GM18873 (cell line): ENCODE results near the gene PRRT1.

Source experiments
- ATAC-seq: cut with Tn5 transposase; IDR thresholded peaks from one replicate; pipeline ENCODE4 v1.9.1; 2021; ENCODE audit warnings: mild to moderate bottlenecking, moderate library complexity, moderate number of reproducible peaks; ENCODE audit not compliant: unreplicated experiment, low FRiP score

PRRT1 gene

DNA sequence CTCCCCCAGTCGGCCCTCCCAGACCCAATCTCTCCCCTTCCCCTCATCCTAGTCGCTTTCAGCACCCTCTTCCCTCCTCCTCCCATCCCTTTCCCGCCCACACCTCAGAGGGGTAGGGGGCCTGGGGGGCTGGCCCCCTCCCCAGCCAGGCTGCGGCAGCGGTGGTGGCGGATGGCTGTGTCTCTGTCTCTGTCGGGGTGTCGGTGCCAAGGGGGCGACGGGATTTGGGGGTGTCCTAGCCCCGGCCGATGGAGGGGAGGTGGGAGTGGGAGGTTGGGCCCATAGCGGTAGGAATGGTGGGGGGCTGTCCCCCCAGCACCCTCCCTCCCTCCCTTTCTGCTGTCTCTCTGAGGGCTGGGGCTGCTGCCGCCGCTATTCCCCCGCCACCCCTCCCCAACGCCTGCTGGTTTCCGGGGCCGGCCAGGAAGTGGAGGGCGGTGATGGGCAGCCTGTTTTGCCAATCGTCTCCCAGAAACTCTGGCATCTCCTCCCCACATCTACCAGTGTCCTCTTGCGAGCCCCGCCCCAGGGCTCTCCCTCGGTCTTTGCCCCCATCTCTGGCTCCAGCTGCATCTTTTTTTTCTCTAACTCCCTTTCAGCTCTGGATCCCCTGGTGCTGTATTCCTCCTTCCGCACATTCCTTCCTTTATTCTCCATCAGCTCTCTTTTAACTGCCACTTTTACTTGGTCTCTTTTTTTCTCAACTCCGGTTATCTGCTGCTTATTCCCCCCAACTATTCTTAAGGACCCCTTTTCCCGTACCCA is 24.2 kb upstream of the PRRT1 start, which contains the start of gene AGPAT1:
Gene AGPAT1, minus strand, starts transcription at position 374 of the 765 bp plus-strand sequence. CDS start 4,588 bp downstream, outside the sequence.
- ATAC-seq, result peak; percentile 29

DNA sequence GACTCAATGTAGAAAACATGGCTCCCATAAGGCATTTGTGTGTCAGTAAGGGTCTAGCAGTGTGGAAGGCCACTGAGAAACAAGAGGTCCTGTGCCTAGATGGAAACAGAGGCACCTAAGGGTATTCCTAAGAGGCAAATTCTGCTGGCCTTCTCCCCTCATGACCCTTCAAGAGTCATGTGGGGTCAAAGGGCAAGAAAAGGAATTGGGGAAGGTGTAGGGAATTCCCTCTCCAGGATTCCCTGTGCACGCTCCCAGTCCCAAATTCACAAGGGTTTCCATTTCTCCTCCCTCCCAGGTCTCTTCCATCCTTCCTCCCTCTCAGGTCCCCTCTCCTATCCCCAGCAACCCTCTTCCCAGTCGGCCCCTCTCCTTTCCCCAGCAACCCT is 23.6 kb upstream of the PRRT1 start:
- no peak for ATAC-seq

DNA sequence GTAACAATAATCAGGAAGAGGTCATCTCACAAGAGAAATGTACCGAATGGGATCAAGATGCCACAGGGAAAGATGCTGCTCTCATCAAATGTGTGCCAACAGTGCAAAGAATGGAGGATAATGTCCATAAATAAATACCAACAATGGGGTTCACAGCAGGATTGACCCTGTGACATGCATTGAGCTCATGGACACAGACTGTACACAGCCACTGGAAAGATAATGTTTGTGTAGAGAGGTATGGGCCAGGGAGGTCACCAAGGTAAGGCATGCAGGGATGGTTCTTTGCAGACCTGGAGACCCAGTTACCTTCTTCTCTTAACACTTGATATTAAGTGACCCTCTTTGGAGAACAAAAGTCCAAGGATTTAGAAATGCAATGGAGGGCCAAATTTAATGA is 22.7 kb upstream of the PRRT1 start:
- ATAC-seq, result no peak

DNA sequence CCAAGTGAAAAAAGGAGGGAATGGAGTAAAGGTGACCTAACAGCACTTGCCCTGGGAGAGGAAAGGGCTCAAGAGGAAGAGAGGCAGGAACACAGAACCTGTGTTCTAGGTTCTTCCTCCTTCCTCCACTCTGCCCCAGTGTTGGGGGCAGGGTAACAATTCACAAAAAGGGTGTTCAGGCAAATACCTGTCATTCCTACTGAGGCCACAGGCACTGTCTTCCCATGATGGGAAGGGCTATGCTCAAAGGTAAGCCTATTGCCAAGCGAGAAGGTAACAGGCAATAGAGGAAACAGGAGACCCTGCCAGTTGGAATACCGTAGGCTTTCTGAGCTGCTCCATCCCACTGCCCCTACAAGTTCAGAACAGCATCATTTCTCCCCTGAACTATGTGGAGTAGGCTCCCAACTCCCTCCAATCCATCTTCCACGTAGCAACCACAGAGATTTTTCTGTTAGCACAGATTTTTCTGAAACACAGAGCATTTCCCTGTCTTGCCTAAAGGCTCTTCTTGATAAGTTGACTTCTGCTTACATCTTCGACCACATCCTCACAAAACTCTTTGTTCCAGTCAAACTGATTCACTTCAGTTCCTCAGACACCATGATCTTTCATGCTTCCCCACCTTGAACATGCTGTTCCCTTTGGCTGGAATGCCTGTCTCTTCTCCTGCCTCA is 21.4 kb upstream of the PRRT1 start:
- ATAC-seq, result no peak

GRCh38 chr6:32171234-32171633 is 19.5 kb upstream of the PRRT1 start:
- ATAC-seq, result no peak

GRCh38 chr6:32170294-32170693 is 18.6 kb upstream of the PRRT1 start:
- ATAC-seq, result no peak

GRCh38 chr6:32168807-32169591 is 17.3 kb upstream of the PRRT1 start:
- ATAC-seq, result no peak

GRCh38 chr6:32168350-32168749 is 16.6 kb upstream of the PRRT1 start:
- no peak for ATAC-seq

DNA sequence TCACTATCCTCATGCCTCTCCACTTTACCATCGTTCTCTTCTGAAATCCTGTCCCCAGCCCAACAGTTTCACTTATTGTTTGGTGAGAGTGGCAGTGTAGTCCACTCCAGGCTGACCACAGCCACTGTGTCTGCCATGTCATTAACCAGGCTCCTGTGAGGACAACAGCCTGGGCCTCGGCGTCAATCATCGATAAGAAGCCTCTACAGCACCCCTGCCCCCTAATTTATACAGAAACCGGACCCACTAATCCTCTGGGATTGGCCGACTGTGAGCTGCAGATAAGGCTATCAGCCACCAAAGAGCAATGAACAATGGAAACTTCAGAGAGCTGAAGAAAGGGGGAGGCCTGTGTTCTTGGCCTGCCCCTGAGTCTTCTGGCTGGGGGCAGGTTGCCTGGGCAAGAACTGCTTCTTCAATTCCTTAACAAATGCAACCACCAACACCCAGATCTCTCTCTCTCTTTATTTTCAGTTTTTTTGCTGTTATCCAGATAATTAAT is 16.1 kb upstream of the PRRT1 start:
- ATAC-seq, result no peak

DNA sequence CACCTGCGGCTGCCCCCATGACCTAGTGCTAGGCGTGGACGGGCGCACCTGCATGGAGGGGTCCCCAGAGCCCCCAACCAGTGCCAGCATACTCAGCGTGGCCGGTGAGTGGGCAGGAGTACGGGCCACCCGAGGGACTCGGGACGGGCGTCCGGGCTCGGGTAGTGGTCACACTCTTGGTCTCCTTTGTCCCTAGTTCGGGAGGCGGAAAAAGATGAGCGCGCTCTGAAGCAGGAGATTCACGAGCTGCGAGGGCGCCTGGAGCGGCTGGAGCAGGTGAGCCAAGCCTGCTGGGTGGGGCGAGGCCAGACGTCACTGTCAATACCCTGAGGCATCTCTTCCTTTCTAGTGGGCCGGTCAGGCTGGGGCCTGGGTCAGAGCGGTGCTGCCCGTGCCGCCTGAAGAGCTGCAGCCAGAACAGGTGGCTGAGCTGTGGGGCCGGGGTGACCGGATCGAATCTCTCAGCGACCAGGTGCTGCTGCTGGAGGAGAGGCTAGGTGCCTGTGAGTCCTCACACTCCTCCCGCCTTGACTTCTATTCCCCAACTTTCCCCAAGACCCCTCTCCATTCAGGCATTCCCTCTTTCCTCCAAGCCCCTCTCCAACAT is 15.5 kb upstream of the PRRT1 start:
- ATAC-seq, result no peak

DNA sequence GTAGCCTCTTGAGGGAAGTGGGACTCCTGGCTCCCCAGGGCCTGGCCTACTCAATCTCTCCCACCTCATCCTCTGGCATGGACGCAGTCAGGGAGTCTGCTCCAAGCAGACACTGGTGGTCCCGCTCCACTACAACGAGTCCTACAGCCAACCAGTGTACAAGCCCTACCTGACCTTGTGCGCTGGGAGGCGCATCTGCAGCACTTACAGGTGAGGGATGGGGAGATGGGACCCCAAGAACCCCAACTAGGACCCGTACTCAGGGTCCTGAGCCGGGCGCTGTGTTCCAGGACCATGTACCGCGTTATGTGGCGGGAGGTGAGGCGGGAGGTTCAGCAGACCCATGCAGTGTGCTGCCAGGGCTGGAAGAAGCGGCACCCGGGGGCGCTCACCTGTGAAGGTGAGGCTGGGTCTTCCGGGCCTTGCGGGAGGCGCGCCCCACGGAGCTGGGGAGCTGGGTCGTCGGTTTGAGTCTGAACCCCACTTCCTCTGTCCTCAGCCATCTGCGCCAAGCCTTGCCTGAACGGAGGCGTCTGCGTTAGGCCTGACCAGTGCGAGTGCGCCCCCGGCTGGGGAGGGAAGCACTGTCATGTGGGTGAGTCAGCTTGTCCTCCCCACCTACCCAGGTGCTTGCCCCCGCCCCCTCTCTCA is 14.8 kb upstream of the PRRT1 start:
- no peak for ATAC-seq

DNA sequence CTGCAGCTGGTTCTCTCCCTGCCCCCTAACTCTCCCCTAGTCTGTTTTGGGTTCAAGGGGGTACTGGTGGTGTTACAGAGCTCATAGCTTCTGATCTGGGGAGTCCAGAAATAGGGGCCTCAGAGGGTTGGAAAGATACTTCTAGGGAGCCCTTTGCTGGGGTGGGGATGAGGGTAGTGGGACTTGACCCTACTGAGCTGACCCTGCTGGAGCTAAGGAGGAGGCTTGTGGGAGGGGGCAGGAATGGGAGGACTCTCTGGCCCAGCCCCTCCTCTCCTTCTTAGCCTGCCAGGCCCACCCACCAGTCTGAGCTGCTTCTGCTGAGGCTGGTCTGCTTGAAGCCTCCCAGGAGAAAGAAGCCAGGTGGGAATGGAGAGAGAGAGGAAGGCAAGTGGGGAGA is 12.6 kb upstream of the PRRT1 start, which contains the start of gene EGFL8:
Gene EGFL8, plus strand, starts transcription at position 301 of the 400 bp plus-strand sequence. CDS start 1,571 bp downstream, outside the sequence.
- no peak for ATAC-seq

DNA sequence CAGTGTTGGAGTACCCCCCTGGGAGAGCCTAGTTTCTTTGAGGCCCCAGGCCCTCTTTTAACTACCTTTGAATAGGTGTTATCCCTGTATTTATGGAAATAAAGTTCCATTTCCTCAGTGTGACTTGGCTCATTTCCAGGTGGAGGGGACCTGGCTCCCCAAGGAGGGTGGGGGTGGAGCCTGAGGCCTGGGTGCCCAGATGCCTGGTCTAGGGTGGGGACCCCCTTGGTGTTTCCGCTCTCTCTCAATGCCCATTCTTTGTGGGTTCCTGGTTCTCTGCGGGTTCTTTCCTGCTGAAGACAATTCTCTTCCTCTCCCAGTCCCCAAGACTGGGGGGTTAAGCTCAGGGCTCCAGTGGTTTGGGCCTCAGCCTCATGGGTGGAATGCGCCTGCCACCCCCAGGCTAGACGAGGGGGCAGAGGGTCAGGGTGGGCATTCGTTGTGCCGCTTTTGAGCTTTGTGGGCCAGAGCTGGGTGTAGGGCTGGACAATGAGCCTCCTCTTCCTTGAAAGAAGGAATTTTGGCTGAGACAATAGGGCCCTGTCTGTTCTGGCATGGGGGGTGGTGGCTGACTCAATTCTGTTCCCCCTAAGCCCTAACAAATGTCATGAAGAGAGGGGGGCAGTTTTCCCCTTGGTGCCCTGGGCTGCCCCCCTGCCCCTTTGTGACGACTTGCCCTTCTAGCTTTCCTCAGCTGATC is 12.0 kb upstream of the PRRT1 start:
- no peak for ATAC-seq

DNA sequence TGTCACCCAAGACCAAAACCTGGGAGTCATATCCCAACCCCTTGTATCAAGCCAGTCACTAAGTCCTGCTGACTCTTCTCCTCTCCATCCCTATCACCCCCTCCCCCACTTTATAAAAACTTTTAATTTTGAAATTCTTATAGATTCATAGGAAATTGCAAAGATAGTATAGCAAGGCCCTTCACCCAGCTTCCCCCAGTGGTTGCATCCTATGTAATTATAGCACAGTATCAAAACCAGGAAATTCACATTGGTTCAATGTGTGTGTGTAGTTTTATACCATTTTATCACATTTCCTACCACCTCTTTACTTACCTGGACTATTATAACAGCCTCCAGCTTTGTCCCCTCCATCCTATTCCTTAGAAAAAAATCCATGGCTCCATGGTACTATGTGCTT is 6.3 kb upstream of the PRRT1 start:
- ATAC-seq, result no peak

DNA sequence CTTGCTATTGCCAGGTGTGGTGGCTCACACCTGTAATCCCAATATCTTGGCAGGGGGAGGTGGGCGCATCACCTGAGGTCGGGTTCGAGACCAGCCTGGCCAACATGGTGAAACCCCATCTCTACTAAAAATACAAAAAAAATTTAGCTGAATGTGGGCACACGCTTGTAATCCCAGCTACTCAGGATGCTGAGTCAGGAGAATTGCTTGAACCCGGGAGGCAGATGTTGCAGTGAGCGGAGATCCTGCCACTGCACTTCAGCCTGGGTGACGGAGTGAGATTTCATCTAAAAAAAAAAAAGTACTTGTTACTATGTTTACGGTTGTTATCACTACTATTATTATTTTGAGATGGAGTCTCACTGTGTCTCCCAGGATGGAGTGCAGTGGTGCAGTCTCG is 5.2 kb upstream of the PRRT1 start:
- ATAC-seq, result no peak

DNA sequence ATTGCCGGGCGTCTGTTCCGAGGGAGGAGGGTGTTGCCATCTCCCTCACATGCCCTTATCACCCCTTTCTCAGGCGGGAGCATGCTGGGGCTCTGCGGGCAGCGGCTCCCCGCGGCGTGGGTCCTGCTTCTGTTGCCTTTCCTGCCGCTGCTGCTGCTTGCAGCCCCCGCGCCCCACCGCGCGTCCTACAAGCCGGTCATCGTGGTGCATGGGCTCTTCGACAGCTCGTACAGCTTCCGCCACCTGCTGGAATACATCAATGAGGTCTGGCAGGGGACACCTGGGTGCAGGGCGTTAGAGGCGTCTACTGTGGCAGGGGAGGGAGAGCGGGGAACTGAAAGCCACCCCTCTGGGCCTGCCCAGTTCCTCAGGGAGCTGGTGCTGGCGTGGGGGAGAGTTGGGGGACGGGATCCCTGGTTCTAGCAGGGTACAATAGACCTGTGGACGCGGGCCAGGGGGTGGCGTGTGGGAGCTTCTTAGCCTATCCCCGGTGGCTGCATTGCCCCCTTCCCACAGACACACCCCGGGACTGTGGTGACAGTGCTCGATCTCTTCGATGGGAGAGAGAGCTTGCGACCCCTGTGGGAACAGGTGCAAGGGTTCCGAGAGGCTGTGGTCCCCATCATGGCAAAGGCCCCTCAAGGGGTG is 2.9 kb upstream of the PRRT1 start:
- no peak for ATAC-seq

DNA sequence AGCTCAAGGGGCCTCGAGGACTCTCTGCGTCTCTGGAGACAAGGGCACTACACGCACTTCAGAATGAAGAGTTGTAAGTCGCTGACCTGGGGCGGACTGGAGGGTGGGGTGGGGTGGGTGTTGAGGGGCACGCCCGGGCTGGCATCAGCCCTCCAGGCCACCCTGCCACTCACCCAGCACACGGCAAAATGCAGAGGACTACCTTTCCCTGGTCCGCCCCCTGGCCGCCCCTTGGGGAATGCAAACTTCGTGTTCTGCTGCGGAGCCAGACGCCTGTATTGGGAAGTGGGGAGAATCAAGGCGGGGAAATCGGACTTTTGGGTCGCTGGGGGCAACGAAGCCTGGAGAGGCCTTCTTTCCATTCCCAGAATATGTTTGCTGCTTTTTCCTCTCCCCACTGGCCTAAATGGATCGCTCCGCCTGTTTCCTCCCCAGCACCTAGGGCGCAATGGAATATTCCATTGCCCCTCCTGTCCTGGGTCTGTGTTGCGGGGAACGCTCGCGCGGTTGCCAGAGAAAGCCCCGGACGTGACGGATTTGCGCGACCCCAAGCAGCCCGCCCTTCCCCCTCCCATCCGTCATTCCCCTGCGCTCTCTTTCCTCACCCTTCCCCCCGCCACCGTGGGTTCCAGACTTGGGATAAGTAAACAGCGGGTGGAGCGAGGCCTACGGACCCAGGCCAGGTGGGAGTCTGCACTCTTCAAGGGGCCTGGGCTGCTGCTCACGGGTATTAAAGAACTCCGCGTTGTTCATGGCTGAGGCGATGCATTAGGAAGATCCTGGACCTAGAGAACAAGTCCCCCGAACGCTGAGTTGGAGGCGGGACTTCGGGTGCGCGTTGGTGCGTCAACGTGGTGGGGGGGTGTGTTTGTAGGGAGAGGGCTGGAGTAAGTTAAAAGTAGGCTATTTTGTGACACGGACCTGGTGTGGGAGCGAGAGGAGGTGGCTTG is 2.1 kb upstream of the PRRT1 start, which contains the start of gene PPT2:
Gene PPT2, plus strand, starts transcription at position 578 of the 950 bp plus-strand sequence. CDS start 454 bp downstream, outside the sequence.
- no peak for ATAC-seq
